HG03060 (cell line): ENCODE measurements around the gene PTPRO.

Experiments
- ATAC-seq: cut with Tn5 transposase; IDR thresholded peaks from one replicate; pipeline ENCODE4 v1.9.1; 2021; ENCODE audit warnings: low read depth, moderate number of reproducible peaks; ENCODE audit not compliant: unreplicated experiment

The PTPRO gene

DNA sequence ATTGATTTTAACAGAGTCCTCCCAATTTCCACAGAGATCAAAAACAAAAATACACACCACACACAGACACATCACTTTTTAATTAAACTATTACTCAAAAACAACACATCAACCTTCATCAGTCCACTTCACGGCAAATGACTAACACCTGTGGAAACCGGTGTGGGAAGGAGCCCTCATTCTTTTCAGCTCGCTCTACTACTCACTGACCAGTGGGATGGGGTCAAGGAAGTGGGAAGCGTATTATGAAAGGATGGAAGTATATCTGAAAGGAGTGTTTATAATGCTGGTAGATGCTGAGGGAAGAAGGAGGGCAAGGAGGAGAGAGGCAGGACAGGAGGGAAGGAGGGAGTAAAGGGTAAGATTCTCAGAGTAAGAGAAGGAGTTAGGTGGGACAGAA lies 310.4 kb downstream of the PTPRO start:
- no peak for ATAC-seq

DNA sequence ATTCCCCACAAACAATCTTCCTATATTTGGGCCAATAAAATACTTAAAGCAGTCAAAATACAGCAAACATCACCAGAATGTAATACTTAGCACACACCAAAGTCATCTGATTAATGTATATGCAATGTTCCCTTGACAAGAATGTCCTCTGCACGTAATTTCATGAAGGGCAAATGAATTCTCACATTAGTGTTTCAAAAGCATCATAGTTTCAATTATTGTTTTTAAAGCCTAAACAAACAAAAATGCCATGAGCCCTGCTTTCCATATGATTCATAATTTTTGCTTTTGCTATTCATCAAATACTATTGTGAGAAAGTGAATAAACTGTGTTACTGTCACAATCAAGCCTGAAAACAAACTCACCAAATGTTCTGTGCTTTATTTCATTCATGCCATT lies 310.9 kb downstream of the PTPRO start:
- no peak for ATAC-seq

DNA sequence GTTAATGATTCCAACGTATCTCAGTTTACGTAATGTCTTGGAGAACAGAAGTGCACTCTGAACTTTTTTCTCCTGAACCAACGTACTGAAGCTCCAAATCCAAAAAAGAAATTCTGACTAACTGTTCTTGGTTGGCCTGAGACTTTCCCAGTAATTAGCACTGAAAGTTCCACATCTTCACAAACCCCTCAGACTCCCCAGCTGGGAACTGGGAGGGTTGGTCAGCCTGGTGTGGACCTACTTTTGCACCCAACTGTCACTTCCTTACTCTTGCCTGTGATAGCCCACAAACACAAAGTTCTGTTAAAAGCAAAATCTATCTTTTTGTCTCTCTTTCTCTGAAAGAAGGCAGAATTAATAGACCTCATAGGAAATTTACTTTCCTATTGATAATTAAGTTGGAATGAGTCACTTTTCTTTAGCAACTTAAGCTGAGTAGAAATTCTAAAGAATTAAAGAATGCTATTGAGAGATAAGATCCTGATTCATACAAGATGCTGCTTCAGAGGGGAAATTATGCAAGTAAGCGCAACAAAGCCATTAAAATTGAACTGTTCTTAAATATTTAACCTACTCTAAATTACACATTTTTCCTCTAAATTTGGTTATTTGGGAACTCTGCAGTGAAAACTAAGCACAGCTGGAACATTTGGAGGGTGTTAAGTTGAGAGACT lies 311.8 kb downstream of the PTPRO start:
- ATAC-seq = no peak

DNA sequence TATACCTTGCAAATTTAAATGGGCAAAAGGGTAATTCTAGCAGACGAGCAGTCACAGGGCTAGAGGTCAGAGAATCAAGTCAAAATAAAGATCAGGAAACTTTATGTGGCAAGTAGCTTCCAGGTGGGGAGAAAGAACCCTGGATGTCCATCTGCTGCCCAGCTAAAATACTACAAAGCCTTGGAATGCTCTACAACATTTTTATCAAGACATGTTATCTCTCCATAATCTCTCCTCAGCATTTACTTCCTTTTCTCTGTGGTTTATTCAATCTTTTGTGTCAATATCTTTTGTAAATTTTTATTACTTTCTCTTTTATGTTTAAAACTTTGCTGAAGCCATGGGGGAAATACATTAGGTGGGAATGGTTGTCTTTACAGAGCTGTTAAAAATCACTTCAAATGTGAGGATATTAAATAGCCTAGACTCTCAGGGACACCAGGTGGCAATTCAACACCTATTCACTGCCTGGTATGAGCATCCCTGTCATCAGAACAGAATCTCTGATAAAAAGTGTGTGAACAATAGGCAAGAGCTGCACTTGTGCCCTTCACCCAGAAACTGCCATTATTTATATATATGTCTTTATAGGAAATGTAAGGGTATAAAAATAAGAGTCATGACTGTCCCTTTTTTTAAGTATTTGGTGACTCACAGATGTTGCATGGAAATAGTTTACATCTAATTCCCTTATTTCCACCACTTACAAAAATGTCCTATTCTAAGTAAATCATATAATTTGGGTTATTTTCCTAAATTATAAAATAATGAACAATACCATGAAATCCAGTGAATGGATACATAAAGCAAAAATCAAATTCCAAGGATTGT lies 314.0 kb downstream of the PTPRO start:
- no peak for ATAC-seq

DNA sequence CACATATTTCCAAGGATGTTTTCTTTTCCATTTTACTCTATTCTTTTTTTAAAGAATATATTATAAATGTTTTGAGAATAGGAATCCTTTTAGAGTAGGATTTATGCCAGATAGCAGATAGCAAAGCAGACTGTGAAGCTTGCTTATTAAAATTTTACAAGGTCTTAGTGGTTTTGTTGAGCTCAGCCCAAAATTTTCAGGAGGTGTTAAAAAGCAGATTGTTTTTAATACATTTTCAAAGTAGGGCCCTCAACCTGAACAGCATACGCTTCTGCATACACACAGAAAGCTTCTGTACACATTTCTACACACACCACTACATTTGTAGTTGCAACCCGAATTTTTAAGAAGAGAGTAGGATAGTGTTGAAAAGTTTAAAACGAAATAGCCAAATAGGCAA lies 315.9 kb downstream of the PTPRO start:
- no peak for ATAC-seq

DNA sequence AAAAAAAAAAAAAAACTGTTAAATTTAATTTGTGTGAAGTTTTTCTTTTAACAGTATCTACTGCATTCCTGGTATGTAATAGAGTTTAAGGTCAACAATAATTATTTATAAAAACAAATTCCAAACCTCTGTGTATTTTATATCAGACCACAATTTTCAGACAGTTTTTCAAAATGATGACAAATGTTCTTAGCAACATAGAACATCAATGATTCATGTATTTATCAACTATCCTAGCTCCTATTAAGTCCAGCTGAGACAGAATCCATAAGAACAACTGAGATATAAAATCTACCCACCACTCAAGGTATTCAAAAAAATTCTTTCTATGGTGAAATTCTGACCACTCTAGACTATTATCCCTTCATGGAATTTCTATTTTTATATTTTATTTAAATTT lies 322.4 kb downstream of the PTPRO start:
- no peak for ATAC-seq

DNA sequence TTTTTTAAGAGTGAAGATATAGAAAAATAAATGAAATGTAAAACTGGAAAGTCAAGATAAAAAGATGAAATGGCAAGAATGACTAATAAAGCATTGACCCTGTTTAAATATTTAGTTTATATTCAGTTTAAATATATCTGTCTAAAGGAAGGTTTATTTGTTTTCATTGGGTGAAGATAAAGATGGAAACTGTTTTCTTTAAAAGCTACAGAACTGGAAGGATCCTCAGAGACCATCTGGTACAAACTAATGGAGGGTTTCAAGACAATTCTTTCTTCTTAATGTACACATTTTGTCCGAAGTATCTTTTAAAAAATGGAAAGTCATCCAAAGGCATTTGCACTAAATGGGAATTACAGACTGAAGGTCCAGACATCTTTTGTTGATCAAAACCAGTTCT lies 324.3 kb downstream of the PTPRO start:
- no peak for ATAC-seq
